ENCODE results near the gene GALP. TPM values are rescaled to one million over a fixed set of nuclear protein-coding genes. Genes with fewer than 3 reads are reported as not detected.

The GALP gene
- total RNA-seq, 1 experiment from 2014 or later, result not detected

DNA sequence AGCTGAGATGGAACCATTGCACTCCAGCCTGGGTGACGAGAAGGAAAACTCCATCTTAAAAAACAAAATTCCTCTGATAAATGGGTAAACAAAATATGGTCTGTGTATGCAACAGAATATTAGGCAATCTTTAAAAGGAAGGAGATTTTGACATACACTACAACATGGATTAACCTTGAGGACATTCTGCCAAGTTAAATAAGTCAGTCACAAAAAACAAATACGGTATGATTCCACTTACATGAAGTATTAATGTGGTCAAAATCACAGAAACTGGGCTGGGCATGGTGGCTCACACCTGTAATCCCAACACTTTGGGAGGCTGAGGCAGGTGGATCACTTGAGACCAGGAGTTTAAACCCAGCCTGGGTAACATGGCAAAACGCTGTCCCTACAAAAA is 37.7 kb upstream of the GALP start:
- Histone ChIP-seq H3K56ac (ENCODE audit: insufficient read length, low read depth, low read length) (no peak overlapping the region), H3K27me3 (ENCODE audit: insufficient read depth, low read length) (no peaks in the 10 kb centered on the region), H2BK5ac (ENCODE audit: insufficient read length, low read length) (no peak overlapping the region), H3K23ac (ENCODE audit: insufficient read length, low read depth, low read length) (no peak overlapping the region), H3K18ac (ENCODE audit: insufficient read length, low read depth, low read length) (no peak overlapping the region), H2BK20ac (ENCODE audit: low read depth, low read length, poor library complexity, severe bottlenecking) (no peak overlapping the region), H4K5ac (ENCODE audit: insufficient read length, low read depth, low read length) (no peak overlapping the region), H3K9ac (ENCODE audit: extremely low read depth, insufficient read length, low read length) (no peak overlapping the region), H2BK120ac (ENCODE audit: low read depth, low read length, poor library complexity, severe bottlenecking) (no peak overlapping the region), H2AK5ac (ENCODE audit: insufficient read length, low read length) (no peak overlapping the region), H2BK15ac (ENCODE audit: low read depth, low read length) (no peak overlapping the region), H2BK12ac (ENCODE audit: insufficient read length, low read depth, low read length) (no peak overlapping the region), H4K20me1 (ENCODE audit: control insufficient read depth, insufficient read depth, insufficient read length) (no peaks in the 10 kb centered on the region), H3T11ph (ENCODE audit: low read length) (no peak overlapping the region), H3K27ac (ENCODE audit: insufficient read length, low read depth, low read length) (no peak overlapping the region), H3K79me1 (ENCODE audit: insufficient read depth, low read depth, low read length, poor library complexity, severe bottlenecking) (no peaks in the 10 kb centered on the region), H3K14ac (ENCODE audit: insufficient read depth, low read length) (no peak overlapping the region), H3K79me2 (ENCODE audit: insufficient read depth, low read length) (peaks cover 1% of the 10 kb centered on the region; the same call in 1 of the 2 replicates), H2AFZ (ENCODE audit: low read length) (no peak overlapping the region), H3K4me1 (ENCODE audit: insufficient read depth, low read length) (peaks cover 7% of the 10 kb centered on the region; the same call in 1 of the 2 replicates), H3K4me2 (ENCODE audit: insufficient read depth, insufficient read length, low read length) (no peak overlapping the region), H3K9me3 (ENCODE audit: control insufficient read depth, low read depth, low read length) (no peaks in the 10 kb centered on the region), H3K23me2 (ENCODE audit: insufficient read length, low read depth, low read length, poor library complexity, severe bottlenecking) (peaks cover 13% of the 10 kb centered on the region), H4K91ac (ENCODE audit: insufficient read length, low read depth, low read length) (no peak overlapping the region), H3K4ac (ENCODE audit: low read depth, low read length) (no peak overlapping the region), H4K8ac (replicated peaks; ENCODE audit: insufficient read length, low read depth, low read length) (no peak overlapping the region)
- H3K9me3 Mint-ChIP-seq, result 0 out of 5 replicates have a peak, but pooled peaks cover 0 to 2% of the 10 kb centered on the region in 2 experiments
- no peaks in the 10 kb centered on the region for H3K36me3 Mint-ChIP-seq (ENCODE audit: insufficient read depth in 1 of 3, low read depth in 3 of 3)
- H3K27ac Mint-ChIP-seq, result no peak overlapping the region; a peak in 1 of 7 replicates
- H3K4me3 Mint-ChIP-seq, result no peak overlapping the region
- H3K4me1 Mint-ChIP-seq, result peaks cover 42 to 43% of the 10 kb centered on the region in 2 experiments
- TF ChIP-seq, protein P1, sequence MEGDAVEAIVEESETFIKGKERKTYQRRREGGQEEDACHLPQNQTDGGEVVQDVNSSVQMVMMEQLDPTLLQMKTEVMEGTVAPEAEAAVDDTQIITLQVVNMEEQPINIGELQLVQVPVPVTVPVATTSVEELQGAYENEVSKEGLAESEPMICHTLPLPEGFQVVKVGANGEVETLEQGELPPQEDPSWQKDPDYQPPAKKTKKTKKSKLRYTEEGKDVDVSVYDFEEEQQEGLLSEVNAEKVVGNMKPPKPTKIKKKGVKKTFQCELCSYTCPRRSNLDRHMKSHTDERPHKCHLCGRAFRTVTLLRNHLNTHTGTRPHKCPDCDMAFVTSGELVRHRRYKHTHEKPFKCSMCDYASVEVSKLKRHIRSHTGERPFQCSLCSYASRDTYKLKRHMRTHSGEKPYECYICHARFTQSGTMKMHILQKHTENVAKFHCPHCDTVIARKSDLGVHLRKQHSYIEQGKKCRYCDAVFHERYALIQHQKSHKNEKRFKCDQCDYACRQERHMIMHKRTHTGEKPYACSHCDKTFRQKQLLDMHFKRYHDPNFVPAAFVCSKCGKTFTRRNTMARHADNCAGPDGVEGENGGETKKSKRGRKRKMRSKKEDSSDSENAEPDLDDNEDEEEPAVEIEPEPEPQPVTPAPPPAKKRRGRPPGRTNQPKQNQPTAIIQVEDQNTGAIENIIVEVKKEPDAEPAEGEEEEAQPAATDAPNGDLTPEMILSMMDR (conservative IDR thresholded peaks at IDR 0.05), result no peak
- WGBS (ENCODE audit: extremely low coverage, insufficient read length, low lambda C conversion rate), result no CpG with 5 or more reads among the region's 3 CpGs
- no peaks in the 10 kb centered on the region for H3K27me3 Mint-ChIP-seq (ENCODE audit: low read depth)
- no peak for DNase-seq

All from H9 (cell line).